ENCODE data around the gene AMDHD2.

The AMDHD2 gene

GRCh38 chr16:2483939-2484897, 36.0 kb upstream of the AMDHD2 start:
- no peak for TF ChIP-seq CTCF (IDR thresholded peaks at IDR 0.05; ENCODE audit: insufficient read depth, low read depth, low read length, missing control alignments)
- no peak overlapping the region for H3K4me3 ChIP-seq (ENCODE audit: low read depth, low read length)
- no peak for DNase-seq (ENCODE audit: low read depth)

GRCh38 chr16:2484898-2485508, 35.2 kb upstream of the AMDHD2 start:
- TF ChIP-seq CTCF (IDR thresholded peaks at IDR 0.05; ENCODE audit: insufficient read depth, low read depth, low read length, missing control alignments): no peak
- H3K4me3 ChIP-seq (ENCODE audit: low read depth, low read length): no peak overlapping the region
- no peak for DNase-seq (ENCODE audit: low read depth)

- H3K4me3 ChIP-seq (ENCODE audit: low read depth, low read length): no peak overlapping the region
- DNase-seq (ENCODE audit: low read depth): no peak
- no peak for TF ChIP-seq CTCF (IDR thresholded peaks at IDR 0.05; ENCODE audit: insufficient read depth, low read depth, low read length, missing control alignments)
These were observed 34.2 kb upstream of the AMDHD2 start for GRCh38 chr16:2485811-2486507.

- DNase-seq (ENCODE audit: low read depth): peak; percentile 79
- H3K4me3 ChIP-seq (ENCODE audit: low read depth, low read length): no peak overlapping the region
These were observed 33.3 kb upstream of the AMDHD2 start for GRCh38 chr16:2486645-2487516.

GRCh38 chr16:2487517-2487842, 32.7 kb upstream of the AMDHD2 start:
- H3K4me3 ChIP-seq (ENCODE audit: low read depth, low read length): no peak overlapping the region
- TF ChIP-seq CTCF (IDR thresholded peaks at IDR 0.05; ENCODE audit: insufficient read depth, low read depth, low read length, missing control alignments): no peak
- no peak for DNase-seq (ENCODE audit: low read depth)

More at GRCh38 chr16:2486645-2487516, 33.3 kb upstream of the AMDHD2 start:
- TF ChIP-seq CTCF (IDR thresholded peaks at IDR 0.05; ENCODE audit: insufficient read depth, low read depth, low read length, missing control alignments): peak; percentile 39

- no peak overlapping the region for H3K4me3 ChIP-seq (ENCODE audit: low read depth, low read length)
- TF ChIP-seq CTCF (IDR thresholded peaks at IDR 0.05; ENCODE audit: insufficient read depth, low read depth, low read length, missing control alignments): no peak
- DNase-seq (ENCODE audit: low read depth): no peak
These were observed 32.2 kb upstream of the AMDHD2 start for GRCh38 chr16:2487903-2488531.

Measured in GM12865 (cell line).